Stomach (tissue), 9 donors: ENCODE results near the gene IFFO2. TPM values are rescaled to one million over a fixed set of nuclear protein-coding genes. Genes with fewer than 3 reads are reported as not detected.

Experiments
- DNase-seq, 2 donors: peaks; one replicate each; pipeline versions ENCODE4 v3.0.0 to v3.0.0-alpha.2; 2013 to 2019
- H3K27ac ChIP-seq, 5 donors: fragments of 200-600 bp in 4 of 5; sonication (generic) in 4 of 5; one replicate each; pipeline ENCODE4 v1.5.1; 2013 to 2019; ENCODE audit warnings: mild to moderate bottlenecking in 1 of 5, moderate library complexity in 1 of 5
- H3K27me3 ChIP-seq, 3 donors: fragments of 200-600 bp; sonication (generic); one replicate each; pipeline ENCODE4 v1.5.1; 2017 to 2019; ENCODE audit warnings: mixed run types in 1 of 3
- H3K36me3 ChIP-seq, 4 donors: fragments of 200-600 bp; sonication (generic); 1 replicate in 3 of 4; 2 replicates in 1 of 4; pipeline ENCODE4 v1.5.1; 2016 to 2019
- H3K4me1 ChIP-seq, 4 donors: fragments of 200-600 bp; sonication (generic); one replicate each; pipeline ENCODE4 v1.5.1; 2016 to 2019
- H3K4me3 ChIP-seq, 4 donors: fragments of 200-600 bp; sonication (generic) in 3 of 4; one replicate each; pipeline ENCODE4 v1.5.1; 2016 to 2019; ENCODE audit warnings: mild to moderate bottlenecking in 1 of 4
- H3K9me3 ChIP-seq, 4 donors: fragments of 200-600 bp; sonication (generic); one replicate each; pipeline ENCODE4 v1.5.1; 2016 to 2019
- EP300 ChIP-seq: sonication (generic); formaldehyde crosslinking; IDR thresholded peaks from one replicate; pipeline ENCODE4 v1.6.1; 2017; ENCODE audit warnings: antibody characterized with exemption
- POLR2A ChIP-seq, 4 donors: fragments of 450-650 bp; IDR thresholded peaks; one replicate each; pipeline ENCODE4 v1.6.1; 2016; ENCODE audit warnings: antibody characterized with exemption in 4 of 4, control low read depth in 2 of 4, mild to moderate bottlenecking in 1 of 4, moderate library complexity in 1 of 4
- POLR2AphosphoS5 ChIP-seq, 3 donors: sonication (generic); formaldehyde crosslinking; IDR thresholded peaks; one replicate each; pipeline ENCODE4 v1.6.1; 2016; ENCODE audit warnings: antibody characterized with exemption in 3 of 3
- WGBS, 5 donors: extraction: QIAGEN DNeasy Blood & Tissue Kit in 3 of 5; methylation state at CpG; one replicate each; pipeline versions ENCODE4 v1.1.5 to v1.1.7; 2013 to 2018; 5-methylcytosine and 5-hydroxymethylcytosine counted together
- intact Hi-C: fragments of 100-400 bp; cut with DNase I; formaldehyde crosslinking; loops from one replicate; pipeline ENCODE4 v1.15.1; 2023; ENCODE audit warnings: low total_unique reads
- polyA plus RNA-seq, 3 donors: library from polyadenylated mRNA; stranded (reverse); fragments of 200-250 nt; gene quantifications; one replicate each; pipeline ENCODE4 v1.2.3, GENCODE V29; 2013
- total RNA-seq, 5 donors: library from RNA; depleted of rRNA; stranded (reverse); fragments of >200 nt; gene quantifications; one replicate each; pipeline versions ENCODE4 v1.1.0 to v1.2.3, GENCODE V29; 2014 to 2016
- TF ChIP-seq, protein P1 (sequence below), 7 experiments: fragments of 450-650 bp in 4 of 7; fragments of 200-600 bp in 3 of 7; sonication (generic) in 3 of 7; IDR thresholded peaks; one replicate each; pipeline ENCODE4 v1.5.1; 2016 to 2019; ENCODE audit warnings: antibody characterized with exemption in 7 of 7, control low read depth in 2 of 7, mild to moderate bottlenecking in 1 of 7
- donor health status: healthy with polysubstance abuse.
- donor health status: Bipolar disorder and iron deficiency.
- donor health status: healthy.

Gene IFFO2
- total and polyA plus RNA-seq, 8 donors, result 0.58 to 47.8 (median 4.5) TPM

- H3K27ac ChIP-seq, result peak overlapping the region in 3 of 5 donors; percentile 80 to 89 (median 86)
- no peaks in the 10 kb centered on the region for H3K27me3 ChIP-seq
Observed at GRCh38 chr1:18947570-18947969, 8.9 kb downstream of the IFFO2 start.

DNA sequence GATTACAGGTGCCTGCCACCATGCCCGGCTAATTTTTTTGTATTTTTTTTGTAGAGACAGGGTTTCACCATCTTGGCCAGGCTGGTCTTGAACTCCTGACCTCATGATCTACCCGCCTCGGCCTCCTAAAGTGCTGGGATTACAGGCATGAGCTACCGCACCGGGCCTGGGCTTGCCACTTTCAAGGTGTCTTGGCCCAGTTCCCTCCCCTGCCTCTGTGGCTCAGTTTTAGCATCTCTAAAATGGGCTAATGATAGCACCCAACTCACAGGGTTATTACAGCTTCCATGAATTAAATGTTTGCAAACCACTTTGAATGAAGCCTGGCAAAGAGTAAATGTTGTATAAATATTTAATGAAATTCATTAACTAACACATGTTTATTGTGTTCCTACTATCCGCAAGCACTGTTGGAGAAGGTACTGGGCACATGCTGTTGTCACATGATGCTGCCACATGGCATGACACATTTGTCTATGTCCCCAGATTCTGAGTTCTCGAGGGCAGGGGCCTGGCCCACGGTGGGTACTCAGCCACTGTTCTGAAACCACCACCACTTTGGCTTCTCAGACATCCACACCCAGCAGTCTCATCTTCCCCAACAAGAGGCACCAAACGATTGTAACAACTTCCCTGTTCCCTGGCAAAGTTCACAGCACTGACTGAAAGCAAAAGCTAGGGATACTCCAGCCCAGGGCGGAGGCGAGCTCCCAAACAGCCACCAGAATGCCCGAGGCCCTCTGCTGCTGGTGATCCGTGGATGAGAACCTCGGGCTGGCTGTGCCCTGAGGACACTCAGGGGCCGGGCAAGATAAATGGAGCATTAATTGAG is 9.7 kb downstream of the IFFO2 start:
- Histone ChIP-seq H3K4me1 (peaks cover 57 to 87% (median 79%) of the 10 kb centered on the region in 4 donors), H3K9me3 (no peaks in the 10 kb centered on the region), H3K27ac (peak overlapping the region in 3 of 5 donors; percentile 80 to 89 (median 86)), H3K27me3 (no peaks in the 10 kb centered on the region), H3K36me3 (no peaks in the 10 kb centered on the region), H3K4me3 (no peak overlapping the region)
- intact Hi-C loops, result no loop called here
- 69 to 83% (median 80%) methylated on average over 15 of the region's 15 CpGs for WGBS, 5 donors
- DNase-seq, result peak in 1 of 2 donors; percentile 19
- TF ChIP-seq EP300 (no peak), POLR2AphosphoS5 (IDR thresholded peaks at IDR 0.05) (no peak), POLR2A (IDR thresholded peaks at IDR 0.05) (no peak)
- TF ChIP-seq, protein P1, sequence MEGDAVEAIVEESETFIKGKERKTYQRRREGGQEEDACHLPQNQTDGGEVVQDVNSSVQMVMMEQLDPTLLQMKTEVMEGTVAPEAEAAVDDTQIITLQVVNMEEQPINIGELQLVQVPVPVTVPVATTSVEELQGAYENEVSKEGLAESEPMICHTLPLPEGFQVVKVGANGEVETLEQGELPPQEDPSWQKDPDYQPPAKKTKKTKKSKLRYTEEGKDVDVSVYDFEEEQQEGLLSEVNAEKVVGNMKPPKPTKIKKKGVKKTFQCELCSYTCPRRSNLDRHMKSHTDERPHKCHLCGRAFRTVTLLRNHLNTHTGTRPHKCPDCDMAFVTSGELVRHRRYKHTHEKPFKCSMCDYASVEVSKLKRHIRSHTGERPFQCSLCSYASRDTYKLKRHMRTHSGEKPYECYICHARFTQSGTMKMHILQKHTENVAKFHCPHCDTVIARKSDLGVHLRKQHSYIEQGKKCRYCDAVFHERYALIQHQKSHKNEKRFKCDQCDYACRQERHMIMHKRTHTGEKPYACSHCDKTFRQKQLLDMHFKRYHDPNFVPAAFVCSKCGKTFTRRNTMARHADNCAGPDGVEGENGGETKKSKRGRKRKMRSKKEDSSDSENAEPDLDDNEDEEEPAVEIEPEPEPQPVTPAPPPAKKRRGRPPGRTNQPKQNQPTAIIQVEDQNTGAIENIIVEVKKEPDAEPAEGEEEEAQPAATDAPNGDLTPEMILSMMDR (IDR thresholded peaks at IDR 0.05), result no peak

More at GRCh38 chr1:18947570-18947969, 8.9 kb downstream of the IFFO2 start:
- no peaks in the 10 kb centered on the region for H3K36me3 ChIP-seq
- H3K4me1 ChIP-seq, result peaks cover 54 to 87% (median 77%) of the 10 kb centered on the region in 4 donors
- intact Hi-C loops, result no loop called here
- no peak for TF ChIP-seq EP300
- TF ChIP-seq, protein P1 (IDR thresholded peaks at IDR 0.05), result no peak
- no peak for TF ChIP-seq POLR2A (IDR thresholded peaks at IDR 0.05)
- no peak for TF ChIP-seq POLR2AphosphoS5 (IDR thresholded peaks at IDR 0.05)
- H3K9me3 ChIP-seq, result no peaks in the 10 kb centered on the region
- no peak overlapping the region for H3K4me3 ChIP-seq
- DNase-seq, result peak in 1 of 2 donors; percentile 12
- 87 to 92% (median 87%) methylated on average over 9 of the region's 9 CpGs for WGBS, 5 donors

GRCh38 chr1:18945401-18945849 is 11.1 kb downstream of the IFFO2 start:
- H3K4me3 ChIP-seq, result no peak overlapping the region

GRCh38 chr1:18944810-18945209 is 11.7 kb downstream of the IFFO2 start:
- DNase-seq, result no peak
- Histone ChIP-seq H3K36me3 (no peaks in the 10 kb centered on the region), H3K27me3 (no peaks in the 10 kb centered on the region), H3K4me1 (peaks cover 54 to 87% (median 75%) of the 10 kb centered on the region in 4 donors), H3K4me3 (no peak overlapping the region), H3K9me3 (no peaks in the 10 kb centered on the region), H3K27ac (peak overlapping the region in 2 of 5 donors; percentile 18 to 60)
- intact Hi-C loops, result no loop called here
- 69 to 86% (median 81%) methylated on average over 2 of the region's 2 CpGs for WGBS, 5 donors
- TF ChIP-seq POLR2AphosphoS5 (IDR thresholded peaks at IDR 0.05) (no peak), POLR2A (IDR thresholded peaks at IDR 0.05) (no peak), EP300 (no peak)
- TF ChIP-seq, protein P1 (IDR thresholded peaks at IDR 0.05), result no peak

More at GRCh38 chr1:18945401-18945849, 11.1 kb downstream of the IFFO2 start:
- TF ChIP-seq POLR2AphosphoS5 (IDR thresholded peaks at IDR 0.05), result no peak
- TF ChIP-seq EP300, result no peak
- no peak for TF ChIP-seq POLR2A (IDR thresholded peaks at IDR 0.05)
- TF ChIP-seq, protein P1 (IDR thresholded peaks at IDR 0.05), result no peak
- intact Hi-C loops, result no loop called here
- peak in 1 of 2 donors; percentile 89 for DNase-seq
- Histone ChIP-seq H3K4me1 (peaks cover 48 to 87% (median 75%) of the 10 kb centered on the region in 4 donors), H3K27ac (peak overlapping the region in 2 of 5 donors; percentile 18 to 60), H3K27me3 (no peaks in the 10 kb centered on the region), H3K9me3 (no peaks in the 10 kb centered on the region), H3K36me3 (no peaks in the 10 kb centered on the region)
- WGBS, 5 donors, result 48 to 82% (median 59%) methylated on average over 11 to 14 of the region's 14 CpGs
